Neutrophil (primary cell): Measurements from ENCODE around the gene PPARA.

Experiments
- H3K27ac ChIP-seq: fragments of 200-600 bp; sonication (generic); 2 replicates; pipeline ENCODE4 v1.5.1; 2016; ENCODE audit warnings: mild to moderate bottlenecking, moderate library complexity
- H3K27me3 ChIP-seq: fragments of 200-600 bp; sonication (generic); 2 replicates; pipeline ENCODE4 v1.6.0; 2016; ENCODE audit warnings: mild to moderate bottlenecking
- H3K36me3 ChIP-seq: fragments of 200-600 bp; sonication (generic); 2 replicates; pipeline ENCODE4 v1.5.1; 2017
- H3K4me1 ChIP-seq, 2 experiments: fragments of 200-600 bp in 1 of 2; sonication (generic) in 1 of 2; 1 replicate in 1 of 2; 2 replicates in 1 of 2; pipeline versions ENCODE4 v1.5.1 to v1.6.1; 2013 to 2016; ENCODE audit warnings: low read depth in 1 of 2, low read length in 1 of 2, mild to moderate bottlenecking in 1 of 2, moderate library complexity in 1 of 2; ENCODE audit not compliant: control insufficient read depth in 1 of 2, insufficient read depth in 1 of 2
- H3K4me3 ChIP-seq, 2 experiments: fragments of 200-600 bp in 1 of 2; sonication (generic) in 1 of 2; 1 replicate in 1 of 2; 2 replicates in 1 of 2; pipeline ENCODE4 v1.5.1; 2013 to 2016; ENCODE audit warnings: low read depth in 1 of 2, low read length in 1 of 2, mild to moderate bottlenecking in 1 of 2, moderate library complexity in 1 of 2
- H3K9me3 ChIP-seq: fragments of 200-600 bp; sonication (generic); 2 replicates; pipeline ENCODE4 v1.5.1; 2016
- CTCF ChIP-seq: fragments of 200-600 bp; sonication (generic); IDR thresholded peaks from 2 replicates; pipeline ENCODE4 v1.5.1; 2016; ENCODE audit warnings: antibody characterized with exemption

The PPARA gene

DNA sequence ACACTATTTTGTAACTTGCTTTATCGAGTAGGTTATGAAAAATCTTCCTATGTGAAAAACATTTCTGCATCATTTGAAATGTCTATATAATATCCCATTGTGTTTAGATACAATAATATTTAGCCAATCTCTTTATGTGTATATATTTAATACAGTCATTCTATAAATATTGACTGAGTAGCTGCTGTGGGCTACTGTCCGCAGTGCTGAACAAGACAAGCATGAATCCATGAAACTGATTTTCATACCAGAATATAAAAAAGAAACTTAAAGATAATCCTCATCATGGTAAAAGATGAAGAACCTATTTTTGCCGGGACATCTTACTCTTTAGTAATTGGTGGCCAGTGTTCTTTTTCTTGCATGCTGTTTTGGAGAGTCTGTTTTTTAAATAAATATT lies 3.6 kb downstream of the PPARA start:
- Histone ChIP-seq H3K27ac (no peak overlapping the region), H3K4me3 (no peak overlapping the region), H3K36me3 (no peaks in the 10 kb centered on the region), H3K4me1 (peaks cover 14 to 22% of the 10 kb centered on the region in 2 experiments), H3K27me3 (peaks cover 26% of the 10 kb centered on the region), H3K9me3 (no peaks in the 10 kb centered on the region)
- no peak for TF ChIP-seq CTCF

DNA sequence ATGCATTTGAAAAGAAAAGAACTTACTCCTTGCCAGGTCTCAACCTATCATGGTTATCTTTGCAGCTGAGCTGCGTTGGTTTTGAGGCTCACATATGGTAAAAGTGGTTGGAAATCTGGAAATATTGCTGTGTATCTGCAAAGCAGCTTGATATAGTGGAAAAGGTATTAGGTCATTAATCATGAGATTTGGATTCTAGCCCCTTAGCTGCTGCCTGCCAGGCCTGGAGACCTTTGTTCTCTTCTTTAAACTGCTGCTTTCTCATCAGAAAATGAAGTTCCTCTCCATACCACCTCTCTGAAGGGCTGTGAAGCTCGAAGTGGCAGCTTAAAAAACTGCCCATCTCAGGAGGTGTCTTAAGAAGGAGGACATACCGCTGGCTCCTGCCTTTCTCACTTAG lies 5.7 kb downstream of the PPARA start:
- peaks cover 8% of the 10 kb centered on the region for H3K27me3 ChIP-seq
- H3K36me3 ChIP-seq, result peaks cover 3% of the 10 kb centered on the region
- peaks cover 12% of the 10 kb centered on the region in 2 experiments for H3K4me1 ChIP-seq
- H3K27ac ChIP-seq, result no peak overlapping the region
- H3K4me3 ChIP-seq, result no peak overlapping the region
- TF ChIP-seq CTCF, result no peak
- no peaks in the 10 kb centered on the region for H3K9me3 ChIP-seq

DNA sequence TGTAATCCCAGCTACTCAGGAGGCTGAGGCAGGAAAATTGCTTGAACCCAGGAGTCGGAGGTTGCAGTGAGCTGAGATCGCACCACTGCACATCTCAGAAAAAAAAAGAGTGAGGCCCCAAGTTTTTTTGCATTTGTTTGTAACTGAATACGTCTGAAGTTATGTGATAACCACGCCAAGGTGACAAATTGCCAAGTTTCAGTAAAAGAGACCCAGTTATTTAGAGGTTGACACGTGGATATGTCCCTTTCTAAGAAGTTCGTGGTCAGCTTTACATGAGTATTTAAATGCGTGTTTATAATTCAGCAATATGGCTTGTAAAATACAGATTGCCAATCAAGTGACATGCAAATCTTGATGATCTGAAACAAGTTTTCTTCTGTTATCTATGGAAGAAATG lies 8.0 kb downstream of the PPARA start:
- Histone ChIP-seq H3K27me3 (no peaks in the 10 kb centered on the region), H3K4me1 (no peaks in the 10 kb centered on the region)

GRCh38 chr22:46159212-46159611 lies 8.9 kb downstream of the PPARA start:
- Histone ChIP-seq H3K27ac (no peak overlapping the region), H3K9me3 (no peaks in the 10 kb centered on the region), H3K4me1 (no peaks in the 10 kb centered on the region), H3K36me3 (peaks cover 3% of the 10 kb centered on the region), H3K27me3 (no peaks in the 10 kb centered on the region), H3K4me3 (no peak overlapping the region)
- no peak for TF ChIP-seq CTCF

More for the DNA sequence above, 8.0 kb downstream of the PPARA start:
- Histone ChIP-seq H3K9me3 (no peaks in the 10 kb centered on the region), H3K4me3 (no peak overlapping the region), H3K27ac (no peak overlapping the region), H3K36me3 (peaks cover 3% of the 10 kb centered on the region)
- no peak for TF ChIP-seq CTCF

GRCh38 chr22:46159777-46160176 lies 9.5 kb downstream of the PPARA start:
- H3K9me3 ChIP-seq, result no peaks in the 10 kb centered on the region
- H3K4me3 ChIP-seq, result no peak overlapping the region
- H3K27ac ChIP-seq, result no peak overlapping the region
- H3K36me3 ChIP-seq, result peaks cover 3% of the 10 kb centered on the region
- H3K27me3 ChIP-seq, result no peaks in the 10 kb centered on the region
- H3K4me1 ChIP-seq, result no peaks in the 10 kb centered on the region
- TF ChIP-seq CTCF, result no peak

- no peaks in the 10 kb centered on the region for H3K4me1 ChIP-seq
- no peak for TF ChIP-seq CTCF
- H3K4me3 ChIP-seq, result no peak overlapping the region
- no peaks in the 10 kb centered on the region for H3K27me3 ChIP-seq
- H3K9me3 ChIP-seq, result no peaks in the 10 kb centered on the region
- peaks cover 3% of the 10 kb centered on the region for H3K36me3 ChIP-seq
- H3K27ac ChIP-seq, result no peak overlapping the region
Observed at GRCh38 chr22:46162285-46162684, 12.0 kb downstream of the PPARA start.
